Medulla oblongata (tissue), 1 donor: ENCODE results near the gene SPSB2.
A peak's percentile ranks its signal among the peaks of the same experiment; 100 is the strongest.

ENCODE experiments used
- DNase-seq: peaks from one replicate; pipeline ENCODE4 v3.0.0-alpha.2; 2015; ENCODE audit errors: extremely low spot score

SPSB2 gene

DNA sequence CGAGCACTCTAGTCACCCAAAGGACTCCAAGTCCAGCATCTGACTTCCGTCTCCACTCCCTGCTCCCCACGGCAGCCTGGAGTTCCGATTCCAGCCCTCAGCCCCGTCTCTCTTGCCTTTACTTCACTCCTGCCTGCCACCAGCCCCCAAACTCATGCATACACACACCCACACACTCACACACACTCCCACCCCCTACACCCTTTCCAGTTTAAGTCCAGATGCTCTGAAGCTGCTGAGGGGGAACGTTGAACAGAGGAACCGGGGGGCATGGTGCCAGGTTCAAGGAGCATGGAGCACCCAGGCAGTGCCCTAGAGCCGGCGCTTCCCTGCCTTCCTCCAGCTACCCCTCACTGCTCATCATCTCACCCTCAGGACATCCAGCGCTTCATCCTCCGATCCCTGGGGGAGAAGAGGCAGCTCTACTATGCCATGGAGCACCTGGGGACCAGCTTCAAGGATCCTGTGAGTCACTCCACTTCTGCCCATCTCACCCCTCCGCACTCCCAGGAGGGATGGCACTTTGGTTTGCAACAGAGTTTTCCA, 41.6 kb downstream of the SPSB2 start:
- no peak for DNase-seq

GRCh38 chr12:6830999-6831398, 42.1 kb downstream of the SPSB2 start:
- DNase-seq: no peak

DNA sequence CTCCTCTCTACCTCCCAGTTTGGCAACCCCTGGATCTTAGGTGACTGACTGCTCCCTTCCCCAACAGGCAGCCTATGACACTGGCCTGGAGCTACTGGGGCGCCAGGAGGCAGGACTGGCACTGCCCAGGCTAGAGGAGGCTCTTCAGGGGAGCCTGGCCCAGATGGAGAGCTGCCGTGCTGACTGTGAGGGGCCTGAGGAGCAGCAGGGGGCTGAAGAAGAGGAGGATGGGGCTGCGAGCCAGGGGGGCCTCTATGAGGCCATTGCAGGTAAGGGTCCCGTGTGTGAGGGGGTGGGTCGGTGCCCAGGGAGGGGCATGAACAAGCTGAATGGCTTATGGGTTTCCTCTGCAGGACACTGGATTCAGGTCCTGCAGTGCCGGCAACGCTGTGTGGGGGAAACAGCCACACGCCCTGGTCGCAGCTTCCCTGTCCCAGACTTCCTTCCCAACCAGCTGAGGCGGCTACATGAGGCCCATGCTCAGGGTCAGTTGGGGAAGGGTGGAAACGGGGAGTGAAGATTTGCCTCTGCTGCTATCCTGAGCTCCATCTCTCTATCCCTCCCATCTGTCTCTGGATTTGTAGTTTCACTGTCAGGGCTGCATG, 42.7 kb downstream of the SPSB2 start:
- DNase-seq: no peak

GRCh38 chr12:6829536-6830220, 43.4 kb downstream of the SPSB2 start:
- no peak for DNase-seq

GRCh38 chr12:6828781-6829535, 44.1 kb downstream of the SPSB2 start:
- no peak for DNase-seq

GRCh38 chr12:6827982-6828780, 44.9 kb downstream of the SPSB2 start, which contains the start of gene P3H3:
Gene P3H3, plus strand, starts transcription at chr12:6828407. Its CDS starts 34 bp downstream, at chr12:6828441.
- DNase-seq: no peak

- DNase-seq: peak; percentile 69
These were observed 45.6 kb downstream of the SPSB2 start for GRCh38 chr12:6827437-6827911.

- DNase-seq: no peak
These were observed 46.2 kb downstream of the SPSB2 start for GRCh38 chr12:6826734-6827436.

GRCh38 chr12:6826125-6826733, 46.9 kb downstream of the SPSB2 start:
- no peak for DNase-seq

DNA sequence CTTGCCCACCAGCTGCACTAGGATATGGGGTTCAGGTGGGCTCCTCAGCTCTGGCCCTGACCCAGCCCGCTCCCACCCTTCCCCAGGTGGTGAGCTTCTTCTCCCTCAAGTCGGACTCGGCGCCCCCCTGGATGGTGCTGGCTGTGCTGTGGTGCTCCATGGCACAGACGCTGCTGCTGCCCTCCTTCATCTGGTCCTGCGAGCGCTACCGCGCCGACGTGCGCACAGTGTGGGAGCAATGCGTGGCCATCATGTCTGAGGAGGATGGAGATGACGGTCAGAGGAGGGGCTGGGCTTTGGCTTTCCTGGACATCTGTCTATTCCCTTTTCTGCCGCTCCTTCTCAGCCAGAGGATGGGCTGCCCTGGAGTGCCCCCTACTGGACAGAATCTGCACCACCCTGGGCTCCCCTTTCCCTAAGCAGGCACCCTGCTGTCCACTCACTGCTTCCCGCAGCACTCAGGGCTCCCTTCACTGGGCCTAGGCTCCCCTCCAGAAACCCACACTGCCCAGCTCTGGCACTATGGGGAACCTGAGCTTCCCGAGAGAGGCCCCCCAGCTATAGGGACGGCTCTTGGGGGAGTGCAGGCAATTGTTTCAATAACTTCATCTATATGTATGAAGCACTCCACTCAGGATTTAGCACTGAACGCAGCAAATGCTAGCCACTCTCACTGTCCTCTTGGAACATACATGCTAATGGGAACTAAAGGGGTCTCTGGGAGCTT, 47.5 kb downstream of the SPSB2 start:
- peak; percentile 87 for DNase-seq

DNA sequence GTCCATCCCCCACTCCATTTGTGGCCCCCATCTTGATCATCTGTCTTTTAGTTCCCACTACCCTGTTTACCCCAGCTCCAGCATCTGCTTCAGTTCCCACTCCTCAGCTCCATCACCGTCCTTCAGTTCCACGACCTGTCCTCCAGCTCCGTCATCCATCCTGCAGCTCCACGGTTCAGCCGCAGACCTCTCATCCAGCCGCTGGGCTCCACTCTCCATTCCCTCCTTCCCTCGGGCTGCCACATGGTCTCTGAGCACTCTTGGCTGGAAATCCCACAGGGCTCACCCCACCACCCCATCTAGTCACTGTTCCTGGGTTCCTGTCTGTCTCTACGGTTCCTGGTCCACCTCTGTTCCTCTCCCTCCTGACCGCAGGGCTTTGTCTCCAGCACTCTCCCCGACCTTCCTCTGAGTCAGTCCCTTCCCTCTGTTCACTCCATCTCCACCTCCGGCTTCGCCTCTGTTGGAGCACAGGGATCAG, 48.2 kb downstream of the SPSB2 start:
- no peak for DNase-seq

DNA sequence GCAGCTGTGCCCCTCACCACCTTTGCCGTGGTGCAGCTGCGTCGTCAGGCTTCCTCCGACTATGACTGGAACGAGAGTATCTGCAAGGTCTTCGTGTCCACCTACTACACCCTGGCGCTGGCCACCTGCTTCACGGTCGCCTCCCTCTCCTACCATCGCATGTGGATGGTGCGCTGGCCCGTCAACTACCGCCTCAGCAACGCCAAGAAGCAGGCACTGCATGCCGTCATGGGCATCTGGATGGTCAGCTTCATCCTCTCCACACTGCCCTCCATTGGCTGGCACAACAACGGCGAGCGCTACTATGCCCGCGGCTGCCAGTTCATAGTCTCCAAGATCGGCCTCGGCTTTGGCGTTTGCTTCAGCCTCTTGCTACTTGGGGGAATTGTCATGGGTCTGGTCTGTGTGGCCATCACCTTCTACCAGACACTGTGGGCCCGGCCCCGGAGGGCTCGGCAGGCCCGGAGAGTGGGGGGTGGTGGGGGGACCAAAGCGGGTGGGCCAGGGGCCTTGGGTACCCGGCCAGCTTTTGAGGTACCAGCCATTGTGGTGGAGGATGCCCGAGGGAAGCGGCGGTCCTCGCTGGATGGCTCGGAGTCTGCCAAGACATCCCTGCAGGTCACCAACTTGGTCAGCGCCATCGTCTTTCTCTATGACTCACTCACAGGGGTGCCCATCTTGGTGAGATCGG, 48.9 kb downstream of the SPSB2 start:
- no peak for DNase-seq

DNA sequence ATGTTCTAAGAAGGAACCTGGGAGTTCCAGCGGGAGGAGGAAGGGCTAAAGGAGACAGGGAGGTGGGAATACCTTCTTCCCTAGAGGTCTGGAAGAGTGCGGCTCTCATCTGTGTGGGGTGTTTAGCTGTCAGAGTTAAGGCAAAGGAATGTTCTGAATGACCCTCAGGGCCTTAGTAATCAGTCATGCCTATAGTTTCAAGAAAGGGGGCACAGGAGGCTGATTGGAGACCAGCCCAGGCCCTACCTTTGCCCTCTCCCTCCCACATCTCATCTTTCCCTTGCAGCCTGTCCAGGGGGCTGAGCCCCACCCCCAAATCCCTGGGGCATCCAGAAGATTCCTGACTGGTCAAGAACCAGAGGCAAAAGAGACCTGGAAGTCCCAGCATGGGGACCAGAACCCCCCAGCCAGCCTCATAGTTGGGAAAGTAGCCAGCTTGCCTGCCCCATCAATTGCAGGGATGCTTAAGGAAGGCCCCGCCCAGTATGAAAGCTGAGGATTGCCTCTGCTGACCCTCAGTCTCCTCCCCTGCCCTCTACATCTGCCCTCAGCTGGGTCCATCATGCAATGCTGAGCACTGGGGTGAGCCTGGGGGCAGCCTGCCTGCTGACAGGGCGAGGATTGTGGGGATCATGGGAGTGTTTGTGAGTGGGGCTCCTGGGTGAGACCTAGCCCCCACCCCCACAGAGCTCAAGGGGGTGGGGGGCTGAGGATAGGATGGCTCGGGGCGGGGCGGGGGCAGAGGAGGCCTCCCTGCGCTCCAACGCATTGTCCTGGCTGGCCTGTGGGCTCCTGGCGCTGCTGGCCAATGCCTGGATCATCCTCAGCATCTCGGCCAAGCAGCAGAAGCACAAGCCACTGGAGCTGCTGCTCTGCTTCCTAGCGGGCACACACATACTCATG, 49.7 kb downstream of the SPSB2 start:
- DNase-seq: no peak

GRCh38 chr12:6822426-6823135, 50.5 kb downstream of the SPSB2 start:
- DNase-seq: no peak

DNA sequence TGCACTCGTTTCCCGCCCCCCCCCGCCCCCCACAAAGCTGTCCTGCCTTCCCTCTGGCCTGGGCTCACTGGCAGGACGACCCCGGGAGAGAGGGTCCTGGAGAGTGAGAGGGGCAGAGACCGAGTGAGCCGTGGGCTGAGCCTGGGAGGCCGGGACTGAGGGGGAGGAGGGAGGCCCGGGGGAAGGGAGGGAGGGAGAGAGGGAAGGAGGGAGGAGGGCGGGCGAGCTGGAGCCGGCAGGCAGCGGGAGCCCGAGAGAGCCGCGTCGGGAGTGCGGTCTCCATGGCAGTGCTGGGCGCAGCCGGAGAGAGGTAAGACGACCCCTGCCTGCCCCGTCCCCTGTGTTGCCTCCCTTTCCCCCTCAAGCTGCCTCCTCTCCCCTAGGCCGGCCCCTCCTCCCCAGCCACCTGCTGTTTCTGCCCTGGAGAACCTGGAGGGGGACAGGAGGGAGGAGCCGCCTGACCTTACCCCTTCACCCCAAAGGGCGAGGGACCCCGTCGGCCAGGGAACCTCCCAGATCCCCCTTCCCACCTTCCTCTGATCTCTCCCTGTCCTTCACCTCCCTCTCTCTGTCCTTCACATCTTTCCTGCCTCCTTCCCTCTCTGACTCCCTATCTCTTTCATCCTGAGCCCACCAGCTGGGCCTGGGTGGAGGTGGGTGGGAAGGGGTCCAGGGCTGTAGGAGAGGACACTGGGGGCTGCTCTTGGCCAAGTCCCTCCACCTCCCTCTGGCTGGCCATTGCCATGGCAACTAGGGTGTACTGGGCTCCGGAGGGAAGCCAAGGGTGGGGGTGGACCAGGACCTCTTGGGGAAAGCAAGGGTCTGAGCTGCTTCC, 51.3 kb downstream of the SPSB2 start, which contains the start of gene GPR162:
GPR162 (plus strand) TSS at position 231 of the 835 bp plus-strand sequence. CDS start 2,078 bp downstream, outside the sequence.
- peak; percentile 19 for DNase-seq
